H9 (cell line): Measurements from ENCODE around the gene MYCBP2. TPM values are rescaled to one million over a fixed set of nuclear protein-coding genes. Genes with fewer than 3 reads are reported as not detected.

Experiments used
- DNase-seq: peaks from one replicate; pipeline ENCODE4 v3.0.0-alpha.2; 2017
- H2AFZ ChIP-seq: one replicate; pipeline ENCODE4 v1.6.1; 2013; ENCODE audit warnings: mild to moderate bottlenecking, low read length, control low read depth, moderate library complexity
- H2AK5ac ChIP-seq: 2 replicates; pipeline ENCODE4 v1.6.1; 2013; ENCODE audit warnings: low read length, control low read depth, mixed read lengths; ENCODE audit not compliant: insufficient read length
- H2BK120ac ChIP-seq: one replicate; pipeline ENCODE4 v1.6.1; 2013; ENCODE audit warnings: low read depth, mild to moderate bottlenecking, low read length, control low read depth, inconsistent platforms; ENCODE audit not compliant: poor library complexity, severe bottlenecking
- H2BK12ac ChIP-seq: 2 replicates; pipeline ENCODE4 v1.6.1; 2013; ENCODE audit warnings: low read length, control low read depth, mixed read lengths, low read depth; ENCODE audit not compliant: insufficient read length
- H2BK15ac ChIP-seq: 2 replicates; pipeline ENCODE4 v1.6.1; 2013; ENCODE audit warnings: low read depth, low read length, control low read depth
- H2BK20ac ChIP-seq: one replicate; pipeline ENCODE4 v1.6.1; 2013; ENCODE audit warnings: low read depth, mild to moderate bottlenecking, low read length, control low read depth, inconsistent platforms; ENCODE audit not compliant: poor library complexity, severe bottlenecking
- H2BK5ac ChIP-seq: 2 replicates; pipeline ENCODE4 v1.6.1; 2013; ENCODE audit warnings: low read length, control low read depth, mixed read lengths; ENCODE audit not compliant: insufficient read length
- H3K14ac ChIP-seq: 2 replicates; pipeline ENCODE4 v1.6.1; 2013; ENCODE audit warnings: low read length, control low read depth; ENCODE audit not compliant: insufficient read depth
- H3K18ac ChIP-seq: 2 replicates; pipeline ENCODE4 v1.6.1; 2013; ENCODE audit warnings: low read depth, mild to moderate bottlenecking, mixed read lengths, low read length, control low read depth; ENCODE audit not compliant: insufficient read length
- H3K23ac ChIP-seq: 2 replicates; pipeline ENCODE4 v1.6.1; 2013; ENCODE audit warnings: low read length, control low read depth, mixed read lengths, low read depth; ENCODE audit not compliant: insufficient read length
- H3K23me2 ChIP-seq: 2 replicates; pipeline ENCODE4 v1.6.1; 2013; ENCODE audit warnings: low read depth, mild to moderate bottlenecking, mixed read lengths, low read length, control low read depth; ENCODE audit not compliant: insufficient read length, poor library complexity, severe bottlenecking
- H3K27ac ChIP-seq: 2 replicates; pipeline ENCODE4 v1.5.1; 2013; ENCODE audit warnings: low read length, control low read depth, mixed read lengths, low read depth; ENCODE audit not compliant: insufficient read length
- H3K27me3 ChIP-seq: 2 replicates; pipeline ENCODE4 v1.6.1; 2013; ENCODE audit warnings: low read length, control low read depth, inconsistent platforms; ENCODE audit not compliant: insufficient read depth
- H3K4ac ChIP-seq: 2 replicates; pipeline ENCODE4 v1.6.1; 2013; ENCODE audit warnings: low read depth, mild to moderate bottlenecking, control low read depth, inconsistent platforms, low read length, moderate library complexity
- H3K4me1 ChIP-seq: 2 replicates; pipeline ENCODE4 v1.6.1; 2013; ENCODE audit warnings: low read length, control low read depth, inconsistent platforms; ENCODE audit not compliant: insufficient read depth
- H3K4me2 ChIP-seq: 2 replicates; pipeline ENCODE4 v1.6.1; 2013; ENCODE audit warnings: low read length, control low read depth, mixed read lengths; ENCODE audit not compliant: insufficient read length, insufficient read depth
- H3K56ac ChIP-seq: 2 replicates; pipeline ENCODE4 v1.6.1; 2013; ENCODE audit warnings: low read depth, mild to moderate bottlenecking, mixed read lengths, low read length, control low read depth; ENCODE audit not compliant: insufficient read length
- H3K79me1 ChIP-seq: 2 replicates; pipeline ENCODE4 v1.6.1; 2013; ENCODE audit warnings: low read depth, mild to moderate bottlenecking, moderate library complexity, low read length, control low read depth, inconsistent platforms; ENCODE audit not compliant: insufficient read depth, poor library complexity, severe bottlenecking
- H3K79me2 ChIP-seq: 2 replicates; pipeline ENCODE4 v1.6.1; 2013; ENCODE audit warnings: low read length, control low read depth, inconsistent platforms; ENCODE audit not compliant: insufficient read depth
- H3K9ac ChIP-seq: 2 replicates; pipeline ENCODE4 v1.6.1; 2013; ENCODE audit warnings: low read length, control low read depth, mixed read lengths; ENCODE audit not compliant: insufficient read length; ENCODE audit errors: extremely low read depth
- H3K9me3 ChIP-seq: one replicate; pipeline ENCODE4 v1.6.1; 2013; ENCODE audit warnings: low read depth, low read length, inconsistent platforms; ENCODE audit not compliant: control insufficient read depth
- H3T11ph ChIP-seq: one replicate; pipeline ENCODE4 v1.6.1; 2013; ENCODE audit warnings: mild to moderate bottlenecking, low read length, control low read depth, inconsistent platforms
- H4K20me1 ChIP-seq: one replicate; pipeline ENCODE4 v1.6.1; 2013; ENCODE audit not compliant: control insufficient read depth, insufficient read length, insufficient read depth
- H4K5ac ChIP-seq: 2 replicates; pipeline ENCODE4 v1.6.1; 2013; ENCODE audit warnings: low read depth, mild to moderate bottlenecking, mixed read lengths, low read length, control low read depth; ENCODE audit not compliant: insufficient read length
- H4K8ac ChIP-seq: replicated peaks from 2 replicates; pipeline ENCODE4 v1.6.1; 2013; ENCODE audit warnings: low read length, control low read depth, mixed read lengths, low read depth; ENCODE audit not compliant: insufficient read length
- H4K91ac ChIP-seq: 2 replicates; pipeline ENCODE4 v1.6.1; 2013; ENCODE audit warnings: low read depth, mild to moderate bottlenecking, moderate library complexity, mixed read lengths, low read length, control low read depth; ENCODE audit not compliant: insufficient read length
- H3K27ac Mint-ChIP-seq, 3 experiments: 2 replicates in 2 of 3; 3 replicates in 1 of 3; pipeline ENCODE4 v1.8.0; 2020 to 2021; ENCODE audit warnings: mixed read lengths in 3 of 3, mild to moderate bottlenecking in 1 of 3, moderate library complexity in 1 of 3
- H3K27me3 Mint-ChIP-seq: 2 replicates; pipeline ENCODE4 v1.8.0; 2021; ENCODE audit warnings: low read depth, mild to moderate bottlenecking, moderate library complexity, mixed read lengths
- H3K36me3 Mint-ChIP-seq, 3 experiments: 2 replicates in 2 of 3; 3 replicates in 1 of 3; pipeline ENCODE4 v1.8.0; 2020 to 2021; ENCODE audit warnings: low read depth in 3 of 3, mixed read lengths in 3 of 3; ENCODE audit not compliant: insufficient read depth in 1 of 3
- H3K4me1 Mint-ChIP-seq, 2 experiments: 2 replicates each; pipeline ENCODE4 v1.8.0; 2020; ENCODE audit warnings: mixed read lengths in 2 of 2
- H3K4me3 Mint-ChIP-seq, 2 experiments: 2 replicates in 1 of 2; 3 replicates in 1 of 2; pipeline ENCODE4 v1.8.0; 2020 to 2021; ENCODE audit warnings: mild to moderate bottlenecking in 2 of 2, mixed read lengths in 2 of 2, moderate library complexity in 1 of 2
- H3K9me3 Mint-ChIP-seq, 2 experiments: 2 replicates in 1 of 2; 3 replicates in 1 of 2; pipeline ENCODE4 v1.8.0; 2020; ENCODE audit warnings: mild to moderate bottlenecking in 2 of 2, mixed read lengths in 2 of 2, moderate library complexity in 1 of 2
- WGBS: extraction: QIAGEN DNeasy Blood & Tissue Kit; methylation state at CpG from one replicate; pipeline ENCODE4 v1.1.7; 2013; ENCODE audit warnings: missing lambda C conversion rate, low lambda C conversion rate, mixed read lengths; ENCODE audit not compliant: insufficient read length; ENCODE audit errors: extremely low coverage; 5-methylcytosine and 5-hydroxymethylcytosine counted together
- total RNA-seq: library from RNA; stranded (reverse); gene quantifications from 2 replicates; pipeline ENCODE4 v1.2.1, GENCODE V29; 2021
- TF ChIP-seq, protein P1 (sequence below): fragments of 200-600 bp; sonication (generic); conservative IDR thresholded peaks from 3 replicates; pipeline ENCODE4 v1.8.0; 2021; ENCODE audit warnings: antibody characterized with exemption, mild to moderate bottlenecking

Gene MYCBP2
- total RNA-seq, 1 experiment from 2014 or later, result 32.0 TPM

DNA sequence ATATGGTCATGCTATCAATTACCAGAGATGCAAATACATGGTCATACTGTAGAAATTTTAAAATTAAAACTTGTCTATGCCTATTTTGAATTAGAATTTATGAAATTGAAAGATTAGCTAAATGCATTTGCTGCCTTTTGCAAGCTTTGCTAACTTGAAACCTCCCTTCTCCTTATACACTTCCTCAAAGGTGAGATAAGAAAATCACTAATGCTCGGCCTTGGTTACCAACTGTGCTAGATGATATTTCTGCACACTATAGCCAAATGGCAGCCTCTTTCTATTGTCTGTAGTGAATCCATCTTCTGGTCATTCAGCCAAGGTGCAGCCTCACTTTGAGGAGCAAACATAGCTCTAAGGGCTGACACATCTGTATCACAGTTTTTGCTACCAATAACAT lies 31.1 kb upstream of the MYCBP2 start:
- Histone ChIP-seq H3K14ac (no peak overlapping the region), H4K5ac (no peak overlapping the region), H3K79me1 (no peaks in the 10 kb centered on the region), H3K4me2 (no peak overlapping the region), H4K8ac (no peak overlapping the region), H2BK20ac (no peak overlapping the region), H2BK5ac (no peak overlapping the region), H3K9me3 (no peaks in the 10 kb centered on the region), H4K91ac (no peak overlapping the region), H2AFZ (no peak overlapping the region), H3K9ac (no peak overlapping the region), H3K79me2 (no peaks in the 10 kb centered on the region), H2BK12ac (no peak overlapping the region), H2BK15ac (no peak overlapping the region), H3T11ph (no peak overlapping the region), H3K4me1 (no peaks in the 10 kb centered on the region), H3K27me3 (no peaks in the 10 kb centered on the region), H2BK120ac (no peak overlapping the region), H3K4ac (no peak overlapping the region), H4K20me1 (no peaks in the 10 kb centered on the region), H2AK5ac (no peak overlapping the region), H3K23me2 (no peaks in the 10 kb centered on the region), H3K18ac (no peak overlapping the region), H3K27ac (no peak overlapping the region), H3K56ac (no peak overlapping the region), H3K23ac (no peak overlapping the region)
- no peak overlapping the region for H3K27ac Mint-ChIP-seq
- no peaks in the 10 kb centered on the region for H3K9me3 Mint-ChIP-seq
- DNase-seq, result no peak
- no peak overlapping the region for H3K4me3 Mint-ChIP-seq
- H3K27me3 Mint-ChIP-seq, result no peaks in the 10 kb centered on the region
- no peaks in the 10 kb centered on the region for H3K36me3 Mint-ChIP-seq
- TF ChIP-seq, protein P1, sequence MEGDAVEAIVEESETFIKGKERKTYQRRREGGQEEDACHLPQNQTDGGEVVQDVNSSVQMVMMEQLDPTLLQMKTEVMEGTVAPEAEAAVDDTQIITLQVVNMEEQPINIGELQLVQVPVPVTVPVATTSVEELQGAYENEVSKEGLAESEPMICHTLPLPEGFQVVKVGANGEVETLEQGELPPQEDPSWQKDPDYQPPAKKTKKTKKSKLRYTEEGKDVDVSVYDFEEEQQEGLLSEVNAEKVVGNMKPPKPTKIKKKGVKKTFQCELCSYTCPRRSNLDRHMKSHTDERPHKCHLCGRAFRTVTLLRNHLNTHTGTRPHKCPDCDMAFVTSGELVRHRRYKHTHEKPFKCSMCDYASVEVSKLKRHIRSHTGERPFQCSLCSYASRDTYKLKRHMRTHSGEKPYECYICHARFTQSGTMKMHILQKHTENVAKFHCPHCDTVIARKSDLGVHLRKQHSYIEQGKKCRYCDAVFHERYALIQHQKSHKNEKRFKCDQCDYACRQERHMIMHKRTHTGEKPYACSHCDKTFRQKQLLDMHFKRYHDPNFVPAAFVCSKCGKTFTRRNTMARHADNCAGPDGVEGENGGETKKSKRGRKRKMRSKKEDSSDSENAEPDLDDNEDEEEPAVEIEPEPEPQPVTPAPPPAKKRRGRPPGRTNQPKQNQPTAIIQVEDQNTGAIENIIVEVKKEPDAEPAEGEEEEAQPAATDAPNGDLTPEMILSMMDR, result no peak
- no CpG with 5 or more reads among the region's 1 CpG for WGBS
- no peaks in the 10 kb centered on the region for H3K4me1 Mint-ChIP-seq
